ENCODE measurements around the gene PDPR. TPM values are rescaled to one million over a fixed set of nuclear protein-coding genes. Genes with fewer than 3 reads are reported as not detected.
"Not testable (repeated sequence)": the region's sequence is repeated elsewhere in the genome, so short reads cannot be mapped to it uniquely, and the experiment has no call there.

Gene PDPR
- polyA plus RNA-seq, 1 donor, result 25.5 TPM

DNA sequence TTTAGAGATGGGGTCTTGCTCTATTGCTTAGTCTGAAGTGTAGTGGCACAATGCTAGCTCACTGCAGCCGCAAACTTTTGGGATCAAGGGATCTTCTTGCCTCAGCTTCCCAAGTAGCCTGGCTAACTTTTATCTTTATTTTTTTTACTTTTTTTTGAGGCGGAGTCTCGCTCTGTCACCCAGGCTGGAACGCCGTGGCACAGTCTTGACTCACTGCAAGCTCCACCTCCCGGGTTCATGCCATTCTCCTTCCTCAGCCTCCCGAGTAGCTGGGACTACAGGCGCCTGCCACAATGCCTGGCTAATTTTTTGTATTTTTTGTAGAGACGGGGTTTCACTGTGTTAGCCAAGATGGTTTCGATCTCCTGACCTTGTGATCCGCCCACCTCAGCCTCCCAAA lies 12.1 kb downstream of the PDPR start:
- 90% methylated on average over 2 of the region's 11 CpGs for WGBS (ENCODE audit: insufficient coverage, low lambda C conversion rate)
- H3K4me3 ChIP-seq (ENCODE audit: low read length); H3K4me1 ChIP-seq (ENCODE audit: control insufficient read depth, insufficient read depth, low read length); H3K27me3 ChIP-seq (ENCODE audit: control insufficient read depth, insufficient read depth, low read length); DNase-seq; H3K27ac ChIP-seq (ENCODE audit: low read length); H3K9me3 ChIP-seq (ENCODE audit: control insufficient read depth, low read depth, low read length): not testable (repeated sequence)
- H3K36me3 ChIP-seq (ENCODE audit: control insufficient read depth, insufficient read depth, low read length), result peaks cover 55% of the 10 kb centered on the region

DNA sequence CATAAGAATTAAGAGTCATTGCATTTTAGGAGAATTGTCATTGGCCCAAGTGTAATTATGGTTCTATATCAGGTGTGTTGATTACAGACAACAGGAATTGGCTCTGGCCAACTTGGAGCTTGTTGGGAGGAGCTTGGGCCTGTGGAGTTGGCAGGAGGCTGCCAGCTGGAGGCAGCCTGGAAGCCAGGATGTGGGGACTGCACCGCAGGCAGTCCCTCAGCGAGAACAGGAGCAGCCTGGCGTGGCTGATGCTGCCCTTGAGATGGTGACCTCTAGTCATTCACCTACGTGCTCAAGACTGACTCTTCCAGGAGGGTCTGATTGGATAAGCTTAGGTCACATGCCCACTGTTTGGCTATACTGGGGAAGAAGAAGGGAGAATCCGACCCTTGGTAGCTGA lies 13.6 kb downstream of the PDPR start:
- H3K27me3 ChIP-seq (ENCODE audit: control insufficient read depth, insufficient read depth, low read length); H3K4me3 ChIP-seq (ENCODE audit: low read length); DNase-seq; H3K27ac ChIP-seq (ENCODE audit: low read length); H3K4me1 ChIP-seq (ENCODE audit: control insufficient read depth, insufficient read depth, low read length); H3K9me3 ChIP-seq (ENCODE audit: control insufficient read depth, low read depth, low read length): not testable (repeated sequence)
- peaks cover 56% of the 10 kb centered on the region for H3K36me3 ChIP-seq (ENCODE audit: control insufficient read depth, insufficient read depth, low read length)
- no CpG with 5 or more reads among the region's 5 CpGs for WGBS (ENCODE audit: insufficient coverage, low lambda C conversion rate)

DNA sequence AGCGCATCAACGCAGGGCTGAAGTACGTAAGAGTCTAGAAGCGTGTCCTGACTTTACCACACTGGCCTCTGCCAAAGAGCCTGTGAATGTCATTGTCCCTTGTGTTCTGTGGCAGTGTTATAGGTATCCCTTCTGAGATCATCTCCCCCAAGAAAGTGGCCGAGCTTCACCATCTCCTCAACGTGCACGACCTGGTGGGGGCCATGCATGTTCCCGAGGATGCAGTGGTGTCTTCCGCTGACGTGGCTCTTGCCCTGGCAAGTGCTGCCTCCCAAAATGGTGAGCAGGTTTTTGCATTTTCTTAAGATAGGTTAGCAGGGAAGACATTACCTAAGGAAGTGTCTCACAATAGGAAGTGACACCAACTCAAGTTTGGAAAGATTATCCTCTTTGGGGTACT lies 14.7 kb downstream of the PDPR start:
- H3K36me3 ChIP-seq (ENCODE audit: control insufficient read depth, insufficient read depth, low read length), result peaks cover 55% of the 10 kb centered on the region

DNA sequence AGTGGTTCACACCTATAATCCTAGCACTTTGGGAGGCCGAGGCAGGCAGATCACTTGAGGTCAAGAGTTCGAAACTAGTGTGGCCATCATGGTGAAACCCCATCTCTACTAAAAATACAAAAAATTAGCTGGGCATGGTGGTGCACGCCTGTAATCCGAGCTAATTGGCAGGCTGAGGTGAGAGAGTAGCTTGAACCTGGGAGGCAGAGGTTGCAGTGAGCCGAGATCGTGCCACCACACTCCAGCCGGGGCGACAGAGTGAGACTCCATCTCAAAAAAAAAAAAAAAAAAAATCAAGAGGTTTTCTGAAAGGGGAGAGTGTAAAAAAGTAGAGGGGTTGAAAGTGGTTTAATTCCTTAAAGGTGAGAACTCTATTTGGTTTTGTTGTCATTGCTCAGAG lies 21.7 kb downstream of the PDPR start:
- H3K36me3 ChIP-seq (ENCODE audit: control insufficient read depth, insufficient read depth, low read length), result peaks cover 43% of the 10 kb centered on the region
- H3K27ac ChIP-seq (ENCODE audit: low read length); H3K9me3 ChIP-seq (ENCODE audit: control insufficient read depth, low read depth, low read length); DNase-seq; H3K4me1 ChIP-seq (ENCODE audit: control insufficient read depth, insufficient read depth, low read length); H3K4me3 ChIP-seq (ENCODE audit: low read length); H3K27me3 ChIP-seq (ENCODE audit: control insufficient read depth, insufficient read depth, low read length): not testable (repeated sequence)
- WGBS (ENCODE audit: insufficient coverage, low lambda C conversion rate), result no CpG with 5 or more reads among the region's 8 CpGs

More for the DNA sequence above, 14.7 kb downstream of the PDPR start:
- not testable (repeated sequence) for DNase-seq; H3K27ac ChIP-seq (ENCODE audit: low read length); H3K9me3 ChIP-seq (ENCODE audit: control insufficient read depth, low read depth, low read length); H3K4me1 ChIP-seq (ENCODE audit: control insufficient read depth, insufficient read depth, low read length); H3K27me3 ChIP-seq (ENCODE audit: control insufficient read depth, insufficient read depth, low read length); H3K4me3 ChIP-seq (ENCODE audit: low read length)
- WGBS (ENCODE audit: insufficient coverage, low lambda C conversion rate), result no CpG with 5 or more reads among the region's 10 CpGs

DNA sequence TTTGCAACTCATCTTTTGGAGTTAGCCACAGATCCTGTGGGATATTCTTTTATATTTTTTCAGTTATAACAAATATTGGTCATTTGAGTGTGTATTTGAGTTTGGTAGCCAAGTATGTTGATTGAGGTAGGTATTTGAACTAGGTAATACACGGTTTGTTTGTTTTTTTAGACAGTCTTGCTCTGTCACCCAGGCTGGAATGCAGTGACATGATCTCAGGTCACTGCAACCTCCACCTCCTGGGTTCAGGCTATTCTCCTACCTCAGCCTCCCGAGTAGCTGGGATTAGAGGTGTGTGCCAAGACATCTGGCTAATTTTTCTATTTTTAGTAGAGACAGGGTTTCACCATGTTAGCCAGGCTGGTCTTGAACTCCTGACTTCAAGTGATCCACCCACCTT lies 22.5 kb downstream of the PDPR start:
- not testable (repeated sequence) for H3K27me3 ChIP-seq (ENCODE audit: control insufficient read depth, insufficient read depth, low read length); H3K4me3 ChIP-seq (ENCODE audit: low read length); H3K9me3 ChIP-seq (ENCODE audit: control insufficient read depth, low read depth, low read length); H3K4me1 ChIP-seq (ENCODE audit: control insufficient read depth, insufficient read depth, low read length); H3K27ac ChIP-seq (ENCODE audit: low read length); DNase-seq
- H3K36me3 ChIP-seq (ENCODE audit: control insufficient read depth, insufficient read depth, low read length), result peaks cover 42% of the 10 kb centered on the region
- no CpG with 5 or more reads among the region's 2 CpGs for WGBS (ENCODE audit: insufficient coverage, low lambda C conversion rate)

DNA sequence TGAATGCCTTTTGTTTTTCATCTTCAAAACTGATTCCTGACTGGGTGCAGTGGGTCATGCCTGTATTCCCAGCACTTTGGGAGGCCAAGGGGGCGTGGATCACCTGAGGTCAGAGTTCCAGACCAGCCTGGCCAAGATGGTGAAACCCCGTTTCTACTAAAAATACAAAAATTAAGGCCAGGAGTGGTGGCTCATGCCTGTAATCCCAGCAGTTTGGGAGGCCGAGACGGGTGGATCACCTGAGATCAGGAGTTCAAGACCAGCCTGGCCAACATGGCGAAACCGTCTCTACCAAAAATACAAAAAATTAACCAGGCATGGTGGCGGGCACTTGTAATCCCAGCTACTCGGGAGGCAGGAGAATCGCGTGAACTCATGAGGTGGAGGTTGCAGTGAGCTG lies 28.6 kb downstream of the PDPR start:
- H3K27me3 ChIP-seq (ENCODE audit: control insufficient read depth, insufficient read depth, low read length); DNase-seq; H3K9me3 ChIP-seq (ENCODE audit: control insufficient read depth, low read depth, low read length); H3K4me1 ChIP-seq (ENCODE audit: control insufficient read depth, insufficient read depth, low read length); H3K4me3 ChIP-seq (ENCODE audit: low read length); H3K27ac ChIP-seq (ENCODE audit: low read length): not testable (repeated sequence)
- peaks cover 28% of the 10 kb centered on the region for H3K36me3 ChIP-seq (ENCODE audit: control insufficient read depth, insufficient read depth, low read length)
- WGBS (ENCODE audit: insufficient coverage, low lambda C conversion rate), result 100% methylated on average over 3 of the region's 10 CpGs

DNA sequence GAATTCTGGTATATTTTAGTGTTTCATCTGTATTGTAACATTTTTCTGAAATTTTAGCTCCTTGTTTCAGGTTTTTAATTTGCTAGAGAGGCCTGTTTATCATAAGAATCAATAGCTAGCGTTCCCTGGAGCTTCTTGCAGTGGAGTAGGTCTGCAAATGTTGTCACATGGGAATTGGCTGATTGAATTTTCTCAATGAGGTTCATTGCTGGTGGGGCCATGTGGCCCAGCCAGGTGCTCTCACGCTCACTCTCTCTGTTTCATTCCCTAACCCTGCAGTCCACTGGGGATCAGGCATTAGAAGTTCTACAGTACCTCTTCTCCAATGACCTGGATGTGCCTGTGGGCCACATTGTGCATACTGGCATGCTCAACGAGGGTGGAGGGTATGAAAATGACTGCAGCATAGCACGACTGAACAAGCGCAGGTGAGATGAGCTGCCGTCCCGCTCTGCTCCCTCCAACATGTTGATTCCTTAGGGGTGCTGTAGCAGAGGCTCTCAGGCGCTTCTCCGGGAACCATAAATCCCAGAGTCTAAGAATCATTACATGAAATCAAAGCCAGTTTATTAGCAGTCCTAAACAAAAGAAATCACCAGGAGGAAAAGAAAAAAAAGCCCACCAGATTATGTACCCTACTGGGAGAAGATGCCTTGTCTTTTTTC lies 29.2 kb downstream of the PDPR start:
- H3K4me1 ChIP-seq (ENCODE audit: control insufficient read depth, insufficient read depth, low read length); H3K9me3 ChIP-seq (ENCODE audit: control insufficient read depth, low read depth, low read length); H3K27ac ChIP-seq (ENCODE audit: low read length); H3K4me3 ChIP-seq (ENCODE audit: low read length); DNase-seq; H3K27me3 ChIP-seq (ENCODE audit: control insufficient read depth, insufficient read depth, low read length): not testable (repeated sequence)
- peaks cover 31% of the 10 kb centered on the region for H3K36me3 ChIP-seq (ENCODE audit: control insufficient read depth, insufficient read depth, low read length)
- WGBS (ENCODE audit: insufficient coverage, low lambda C conversion rate), result no CpG with 5 or more reads among the region's 9 CpGs

DNA sequence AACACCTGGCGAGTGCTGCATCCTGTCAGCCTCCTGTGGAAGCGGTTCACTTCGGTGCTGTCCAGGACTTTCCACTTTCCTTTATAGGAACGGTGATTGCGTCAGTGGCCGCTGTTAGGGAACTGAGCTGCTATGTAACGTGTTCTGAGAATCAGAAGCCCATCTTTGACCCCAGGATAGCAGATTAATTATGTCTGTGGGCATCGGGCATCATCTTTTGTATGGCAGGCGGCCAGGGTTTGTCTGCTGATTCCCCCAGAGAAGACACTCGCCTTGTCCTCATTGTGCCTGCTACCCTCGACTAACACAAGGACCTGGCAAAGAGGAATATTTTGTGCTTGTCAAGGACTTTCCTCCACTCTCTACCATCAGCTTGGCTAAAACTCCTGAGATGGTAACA lies 33.7 kb downstream of the PDPR start:
- no CpG with 5 or more reads among the region's 11 CpGs for WGBS (ENCODE audit: insufficient coverage, low lambda C conversion rate)
- not testable (repeated sequence) for DNase-seq; H3K4me1 ChIP-seq (ENCODE audit: control insufficient read depth, insufficient read depth, low read length); H3K27me3 ChIP-seq (ENCODE audit: control insufficient read depth, insufficient read depth, low read length); H3K27ac ChIP-seq (ENCODE audit: low read length); H3K4me3 ChIP-seq (ENCODE audit: low read length); H3K9me3 ChIP-seq (ENCODE audit: control insufficient read depth, low read depth, low read length)
- peaks cover 44% of the 10 kb centered on the region for H3K36me3 ChIP-seq (ENCODE audit: control insufficient read depth, insufficient read depth, low read length)

DNA sequence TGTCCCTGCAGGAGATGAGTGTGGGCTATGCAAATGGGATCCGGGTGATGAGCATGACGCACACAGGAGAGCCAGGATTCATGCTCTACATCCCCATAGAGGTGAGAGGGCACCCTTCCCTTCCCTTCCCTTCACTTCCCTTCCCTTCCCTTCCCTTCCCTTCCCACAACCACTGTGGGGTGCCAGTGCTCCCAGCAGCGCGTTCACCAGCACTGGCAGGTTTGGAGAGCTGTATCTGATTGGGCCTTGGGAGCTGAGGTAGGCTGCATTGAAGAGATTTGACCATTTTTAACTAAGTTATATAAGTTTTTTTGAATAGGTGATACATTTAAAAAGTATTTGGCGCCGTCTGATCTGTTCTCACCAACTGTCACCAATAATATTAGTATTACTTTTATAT lies 34.3 kb downstream of the PDPR start:
- not testable (repeated sequence) for H3K4me3 ChIP-seq (ENCODE audit: low read length); H3K27me3 ChIP-seq (ENCODE audit: control insufficient read depth, insufficient read depth, low read length); H3K9me3 ChIP-seq (ENCODE audit: control insufficient read depth, low read depth, low read length); DNase-seq; H3K27ac ChIP-seq (ENCODE audit: low read length)
- H3K4me1 ChIP-seq (ENCODE audit: control insufficient read depth, insufficient read depth, low read length), result peaks cover 16% of the 10 kb centered on the region
- H3K36me3 ChIP-seq (ENCODE audit: control insufficient read depth, insufficient read depth, low read length), result peaks cover 45% of the 10 kb centered on the region
- 88% methylated on average over 2 of the region's 6 CpGs for WGBS (ENCODE audit: insufficient coverage, low lambda C conversion rate)

DNA sequence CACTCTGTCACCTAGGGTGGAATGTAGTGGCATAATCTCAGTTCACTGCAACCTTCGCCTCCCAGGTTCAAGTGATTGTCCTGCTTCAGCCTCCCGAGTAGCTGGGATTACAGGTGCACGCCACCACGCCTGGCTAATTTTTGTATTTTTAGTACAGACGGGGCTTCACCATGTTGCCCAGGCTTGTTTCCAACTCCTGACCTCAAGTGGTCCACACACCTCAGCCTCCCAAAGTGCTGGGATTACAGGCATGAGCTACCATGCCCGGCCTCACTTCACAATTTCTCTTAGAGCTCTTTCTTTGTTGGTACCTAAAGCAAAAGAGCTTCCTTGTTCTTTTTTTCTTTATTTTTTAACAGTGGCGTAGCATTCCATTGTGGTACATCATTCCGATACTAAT lies 35.2 kb downstream of the PDPR start:
- H3K27me3 ChIP-seq (ENCODE audit: control insufficient read depth, insufficient read depth, low read length); H3K9me3 ChIP-seq (ENCODE audit: control insufficient read depth, low read depth, low read length); H3K27ac ChIP-seq (ENCODE audit: low read length); DNase-seq; H3K4me3 ChIP-seq (ENCODE audit: low read length): not testable (repeated sequence)
- WGBS (ENCODE audit: insufficient coverage, low lambda C conversion rate), result 97% methylated on average over 3 of the region's 8 CpGs
- Histone ChIP-seq H3K36me3 (ENCODE audit: control insufficient read depth, insufficient read depth, low read length) (peaks cover 45% of the 10 kb centered on the region), H3K4me1 (ENCODE audit: control insufficient read depth, insufficient read depth, low read length) (peaks cover 16% of the 10 kb centered on the region)

DNA sequence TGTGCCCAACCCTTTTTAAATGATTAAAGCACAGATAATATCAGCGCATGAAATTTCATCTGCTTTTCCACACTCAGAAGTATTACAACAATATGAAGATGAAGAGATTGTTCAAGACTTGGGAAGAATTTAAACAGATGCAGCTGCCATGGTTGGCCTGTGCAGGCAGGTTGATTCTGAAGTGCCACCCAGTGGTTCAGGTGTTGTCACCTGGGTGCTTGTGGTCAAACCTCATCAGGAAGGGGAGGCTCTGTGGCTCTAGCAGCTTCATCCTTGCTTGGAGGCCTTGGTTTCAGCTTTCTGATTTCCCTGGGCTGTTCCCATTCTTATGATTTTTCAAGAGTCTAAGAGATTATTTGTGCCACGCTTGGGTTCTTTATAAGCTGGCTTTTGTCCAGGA lies 37.3 kb downstream of the PDPR start:
- Histone ChIP-seq H3K9me3 (ENCODE audit: control insufficient read depth, low read depth, low read length) (no peaks in the 10 kb centered on the region), H3K27ac (ENCODE audit: low read length) (no peak overlapping the region), H3K27me3 (ENCODE audit: control insufficient read depth, insufficient read depth, low read length) (no peaks in the 10 kb centered on the region), H3K4me3 (ENCODE audit: low read length) (no peak overlapping the region), H3K4me1 (ENCODE audit: control insufficient read depth, insufficient read depth, low read length) (peaks cover 16% of the 10 kb centered on the region), H3K36me3 (ENCODE audit: control insufficient read depth, insufficient read depth, low read length) (peaks cover 58% of the 10 kb centered on the region)
- no peak for DNase-seq
- WGBS (ENCODE audit: insufficient coverage, low lambda C conversion rate), result 89% methylated on average over 2 of the region's 2 CpGs

All from large intestine (tissue), 3 donors.